ENCODE results near the gene AK9. TPM values are rescaled to one million over a fixed set of nuclear protein-coding genes. Genes with fewer than 3 reads are reported as not detected.

The AK9 gene
- total and polyA plus RNA-seq, 10 of the 15 experiments (the other 5 are each of a cell fraction or from before 2014, with no cell fraction given), result 2.1 to 7.4 (median 4.2) TPM

DNA sequence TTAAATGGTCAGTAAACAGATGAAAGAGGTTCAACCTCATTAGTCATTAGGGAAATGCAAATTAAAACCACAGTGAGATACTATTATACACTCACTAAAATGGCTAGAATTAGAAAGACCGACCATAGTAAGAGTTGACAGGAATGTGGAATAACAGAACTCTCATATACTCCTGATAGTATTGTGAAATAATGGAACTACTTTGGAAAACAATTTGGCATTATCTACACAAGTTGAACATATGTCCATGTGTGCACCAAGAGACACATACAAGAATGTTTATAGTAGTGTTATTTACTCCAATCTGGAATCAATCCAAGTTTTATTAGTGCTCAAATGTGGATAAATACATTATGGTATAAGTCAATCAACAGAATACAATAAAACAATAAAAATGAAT is 59.6 kb downstream of the AK9 start:
- Histone ChIP-seq H3K27ac (ENCODE audit: control insufficient read depth, insufficient read depth) (no peak overlapping the region), H3K9ac (ENCODE audit: control insufficient read depth, insufficient read depth, low read length) (no peak overlapping the region), H3K4me1 (ENCODE audit: control insufficient read depth, insufficient read depth, low read length) (peaks cover 6% of the 10 kb centered on the region; the same call in 1 of the 2 replicates), H3K4me3 (no peak overlapping the region), H3K27me3 (replicated peaks in 1 of 2; ENCODE audit: control insufficient read depth in 2 of 2, insufficient read depth in 2 of 2, low read length in 1 of 2) (no peaks in the 10 kb centered on the region), H4K20me1 (ENCODE audit: control insufficient read depth, insufficient read depth) (no peaks in the 10 kb centered on the region), H3K9me3 (replicated peaks; ENCODE audit: control insufficient read depth, insufficient read depth, low read length) (no peaks in the 10 kb centered on the region), H3K36me3 (ENCODE audit: control insufficient read depth in 2 of 2, insufficient read depth in 2 of 2, low read length in 1 of 2) (no peaks in the 10 kb centered on the region), H3K4me2 (ENCODE audit: control insufficient read depth, insufficient read depth) (no peak overlapping the region), H3K79me2 (ENCODE audit: control insufficient read depth, insufficient read depth, low read length) (no peaks in the 10 kb centered on the region), H2AFZ (ENCODE audit: control insufficient read depth, low read depth, low read length) (no peak overlapping the region)
- intact Hi-C loops (cut with micrococcal nuclease; ENCODE audit: unreplicated experiment), result no loop called here
- ChIA-PET CTCF (no interaction called here), RAD21 (ENCODE audit: unreplicated experiment) (no interaction called here), SMC1A (ENCODE audit: uncharacterized antibody, unreplicated experiment) (no interaction called here), POLR2A (no interaction called here)
- 88% methylated on average over 1 of the region's 1 CpG for WGBS (ENCODE audit: insufficient coverage, insufficient replicate concordance, low lambda C conversion rate, missing lambda C conversion rate)
- TF ChIP-seq, protein P1, sequence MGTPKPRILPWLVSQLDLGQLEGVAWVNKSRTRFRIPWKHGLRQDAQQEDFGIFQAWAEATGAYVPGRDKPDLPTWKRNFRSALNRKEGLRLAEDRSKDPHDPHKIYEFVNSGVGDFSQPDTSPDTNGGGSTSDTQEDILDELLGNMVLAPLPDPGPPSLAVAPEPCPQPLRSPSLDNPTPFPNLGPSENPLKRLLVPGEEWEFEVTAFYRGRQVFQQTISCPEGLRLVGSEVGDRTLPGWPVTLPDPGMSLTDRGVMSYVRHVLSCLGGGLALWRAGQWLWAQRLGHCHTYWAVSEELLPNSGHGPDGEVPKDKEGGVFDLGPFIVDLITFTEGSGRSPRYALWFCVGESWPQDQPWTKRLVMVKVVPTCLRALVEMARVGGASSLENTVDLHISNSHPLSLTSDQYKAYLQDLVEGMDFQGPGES (IDR thresholded peaks at IDR 0.05), result no peak
- no peak for TF ChIP-seq EGR1 (IDR thresholded peaks at IDR 0.05; ENCODE audit: borderline replicate concordance in 1 of 2, low read depth in 2 of 2, low read length in 2 of 2)
- TF ChIP-seq, protein P2, sequence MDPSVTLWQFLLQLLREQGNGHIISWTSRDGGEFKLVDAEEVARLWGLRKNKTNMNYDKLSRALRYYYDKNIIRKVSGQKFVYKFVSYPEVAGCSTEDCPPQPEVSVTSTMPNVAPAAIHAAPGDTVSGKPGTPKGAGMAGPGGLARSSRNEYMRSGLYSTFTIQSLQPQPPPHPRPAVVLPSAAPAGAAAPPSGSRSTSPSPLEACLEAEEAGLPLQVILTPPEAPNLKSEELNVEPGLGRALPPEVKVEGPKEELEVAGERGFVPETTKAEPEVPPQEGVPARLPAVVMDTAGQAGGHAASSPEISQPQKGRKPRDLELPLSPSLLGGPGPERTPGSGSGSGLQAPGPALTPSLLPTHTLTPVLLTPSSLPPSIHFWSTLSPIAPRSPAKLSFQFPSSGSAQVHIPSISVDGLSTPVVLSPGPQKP (IDR thresholded peaks at IDR 0.05; ENCODE audit: low read depth, low read length), result no peak
- TF ChIP-seq ZBED1 (IDR thresholded peaks at IDR 0.05; ENCODE audit: borderline replicate concordance), result no peak
- TF ChIP-seq CHD1 (IDR thresholded peaks at IDR 0.05; ENCODE audit: low read depth, low read length), result no peak
- TF ChIP-seq, protein P3, sequence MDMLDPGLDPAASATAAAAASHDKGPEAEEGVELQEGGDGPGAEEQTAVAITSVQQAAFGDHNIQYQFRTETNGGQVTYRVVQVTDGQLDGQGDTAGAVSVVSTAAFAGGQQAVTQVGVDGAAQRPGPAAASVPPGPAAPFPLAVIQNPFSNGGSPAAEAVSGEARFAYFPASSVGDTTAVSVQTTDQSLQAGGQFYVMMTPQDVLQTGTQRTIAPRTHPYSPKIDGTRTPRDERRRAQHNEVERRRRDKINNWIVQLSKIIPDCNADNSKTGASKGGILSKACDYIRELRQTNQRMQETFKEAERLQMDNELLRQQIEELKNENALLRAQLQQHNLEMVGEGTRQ (IDR thresholded peaks at IDR 0.05; ENCODE audit: borderline replicate concordance, low read depth, low read length), result no peak
- TF ChIP-seq, protein P4, sequence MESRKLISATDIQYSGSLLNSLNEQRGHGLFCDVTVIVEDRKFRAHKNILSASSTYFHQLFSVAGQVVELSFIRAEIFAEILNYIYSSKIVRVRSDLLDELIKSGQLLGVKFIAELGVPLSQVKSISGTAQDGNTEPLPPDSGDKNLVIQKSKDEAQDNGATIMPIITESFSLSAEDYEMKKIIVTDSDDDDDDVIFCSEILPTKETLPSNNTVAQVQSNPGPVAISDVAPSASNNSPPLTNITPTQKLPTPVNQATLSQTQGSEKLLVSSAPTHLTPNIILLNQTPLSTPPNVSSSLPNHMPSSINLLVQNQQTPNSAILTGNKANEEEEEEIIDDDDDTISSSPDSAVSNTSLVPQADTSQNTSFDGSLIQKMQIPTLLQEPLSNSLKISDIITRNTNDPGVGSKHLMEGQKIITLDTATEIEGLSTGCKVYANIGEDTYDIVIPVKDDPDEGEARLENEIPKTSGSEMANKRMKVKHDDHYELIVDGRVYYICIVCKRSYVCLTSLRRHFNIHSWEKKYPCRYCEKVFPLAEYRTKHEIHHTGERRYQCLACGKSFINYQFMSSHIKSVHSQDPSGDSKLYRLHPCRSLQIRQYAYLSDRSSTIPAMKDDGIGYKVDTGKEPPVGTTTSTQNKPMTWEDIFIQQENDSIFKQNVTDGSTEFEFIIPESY (IDR thresholded peaks at IDR 0.05), result no peak
- no peak for TF ChIP-seq ASH2L (IDR thresholded peaks at IDR 0.05; ENCODE audit: borderline replicate concordance, low read depth)
- BruUV-seq (replicated peaks), result no TSS peak
- ATAC-seq (no peak), DNase-seq (ENCODE audit: low read depth, low spot score) (no peak), FAIRE-seq (no peak)
- in situ Hi-C loops (cut with MboI), result no loop called here

Measured in GM12878 (cell line).